SKM-1 treated with dmso at 0.1 percent for 144 hours (cell line): ENCODE measurements around the gene ANOS1.
"Not testable (repeated sequence)": the region's sequence is repeated elsewhere in the genome, so short reads cannot be mapped to it uniquely, and the experiment has no call there.

ENCODE experiments used
- DNase-seq: peaks from one replicate; lab custom pipeline; 2025; ENCODE audit not compliant: unreplicated experiment; lab: John Stamatoyannopoulos, UW

ANOS1 gene

GRCh38 chrX:8632924-8633323, 99.0 kb downstream of the ANOS1 start:
- no peak for DNase-seq

- no peak for DNase-seq
These were observed 102.1 kb downstream of the ANOS1 start for GRCh38 chrX:8629871-8630270.

- no peak for DNase-seq
These were observed 104.1 kb downstream of the ANOS1 start for GRCh38 chrX:8627796-8628195.

- no peak for DNase-seq
These were observed 124.6 kb downstream of the ANOS1 start for GRCh38 chrX:8607326-8607725.

GRCh38 chrX:8604131-8604530, 127.8 kb downstream of the ANOS1 start:
- DNase-seq: no peak

GRCh38 chrX:8591501-8591900, 140.4 kb downstream of the ANOS1 start:
- DNase-seq: no peak

- DNase-seq: no peak
These were observed 145.0 kb downstream of the ANOS1 start for GRCh38 chrX:8586953-8587352.

- no peak for DNase-seq
These were observed 152.3 kb downstream of the ANOS1 start for GRCh38 chrX:8579602-8580001.

GRCh38 chrX:8576821-8577220, 155.1 kb downstream of the ANOS1 start:
- no peak for DNase-seq

- no peak for DNase-seq
These were observed 166.2 kb downstream of the ANOS1 start for GRCh38 chrX:8565729-8566128.

- no peak for DNase-seq
These were observed 183.5 kb downstream of the ANOS1 start for GRCh38 chrX:8548446-8548845.

GRCh38 chrX:8546715-8547114, 185.2 kb downstream of the ANOS1 start:
- no peak for DNase-seq

GRCh38 chrX:8520791-8521190, 211.1 kb downstream of the ANOS1 start:
- no peak for DNase-seq

- no peak for DNase-seq
These were observed 211.8 kb downstream of the ANOS1 start for GRCh38 chrX:8520178-8520577.

- DNase-seq: no peak
These were observed 227.5 kb downstream of the ANOS1 start for GRCh38 chrX:8504451-8504850.

- DNase-seq: not testable (repeated sequence)
These were observed 229.8 kb downstream of the ANOS1 start for GRCh38 chrX:8502101-8502500.

- no peak for DNase-seq
These were observed 231.7 kb downstream of the ANOS1 start for GRCh38 chrX:8500203-8500602.

- not testable (repeated sequence) for DNase-seq
These were observed 236.9 kb downstream of the ANOS1 start for GRCh38 chrX:8495036-8495435.

- no peak for DNase-seq
These were observed 247.5 kb downstream of the ANOS1 start for GRCh38 chrX:8484360-8484949.
